NCI-H345 treated with DMSO at 0.1 percent for 48 hours (cell line): ENCODE data around the gene MARK3.
"Not testable (repeated sequence)": the region's sequence is repeated elsewhere in the genome, so short reads cannot be mapped to it uniquely, and the experiment has no call there.

Experiments used
- DNase-seq: peaks from one replicate; lab custom pipeline; 2025; ENCODE audit not compliant: unreplicated experiment; lab: John Stamatoyannopoulos, UW

Gene MARK3

DNA sequence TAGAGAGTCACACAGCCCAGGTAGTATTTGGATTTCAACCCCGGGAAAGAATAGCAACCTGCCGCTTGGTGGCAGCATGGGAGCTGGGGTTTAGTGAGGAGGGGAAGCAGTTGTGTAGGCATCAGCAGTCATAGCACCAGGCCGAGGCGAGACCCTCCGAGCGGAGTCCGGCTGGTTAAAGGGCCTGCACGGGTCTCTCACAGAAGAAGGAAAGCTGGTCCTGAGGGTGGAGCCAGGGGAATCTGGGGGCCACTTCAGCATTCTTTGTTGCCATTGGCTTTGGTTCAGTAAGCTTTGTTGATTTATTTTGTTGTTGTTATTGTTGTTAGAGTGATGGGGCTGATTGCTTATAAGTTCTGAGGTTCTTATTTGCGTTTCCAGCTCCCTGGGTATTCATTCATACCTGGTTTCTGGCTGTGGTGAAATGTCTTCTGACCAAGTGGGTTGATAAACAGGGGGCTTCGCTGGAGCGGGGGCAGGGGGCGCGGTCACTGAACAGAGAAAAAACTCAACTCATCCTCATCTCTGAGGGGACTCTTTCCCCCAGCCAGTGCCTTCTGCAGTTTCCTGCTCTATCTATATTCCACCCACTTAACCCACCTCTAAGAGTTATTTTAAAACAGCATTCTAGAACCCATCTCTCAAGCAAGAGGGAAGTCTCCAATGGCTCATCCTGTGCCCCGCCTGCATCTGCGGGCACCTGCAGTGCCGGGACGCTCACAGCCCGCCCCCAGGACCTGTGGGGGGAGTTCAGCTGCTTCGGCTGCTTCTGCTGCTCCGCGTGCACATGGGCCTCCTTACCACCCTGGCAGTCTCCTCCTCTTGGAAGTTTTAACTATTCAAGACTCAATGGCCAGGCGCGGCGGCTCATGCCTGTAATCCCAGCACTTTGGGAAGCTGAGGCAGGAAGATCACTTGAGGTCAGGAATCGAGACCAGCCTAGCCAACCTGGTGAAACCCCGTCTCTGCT, 125.8 kb downstream of the MARK3 start:
- no peak for DNase-seq

DNA sequence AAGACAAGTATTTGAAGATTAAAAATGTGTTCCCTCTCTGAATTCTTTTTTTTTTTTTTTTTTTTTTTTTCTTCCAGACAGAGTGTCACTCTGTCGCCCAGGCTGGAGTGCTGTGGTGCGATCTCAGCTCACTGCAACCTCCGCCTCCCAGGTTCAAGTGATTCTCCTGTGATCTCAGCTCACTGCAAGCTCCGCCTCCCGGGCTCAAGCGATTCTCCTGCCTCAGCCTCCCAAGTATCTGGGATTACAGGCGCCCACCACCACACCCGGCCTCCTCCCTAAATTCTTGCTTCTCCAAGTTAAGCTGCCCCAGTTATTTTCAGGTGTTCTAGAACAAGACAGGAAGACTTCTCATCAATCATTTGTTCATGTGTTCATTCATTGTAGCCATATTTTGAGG, 127.0 kb downstream of the MARK3 start:
- not testable (repeated sequence) for DNase-seq

DNA sequence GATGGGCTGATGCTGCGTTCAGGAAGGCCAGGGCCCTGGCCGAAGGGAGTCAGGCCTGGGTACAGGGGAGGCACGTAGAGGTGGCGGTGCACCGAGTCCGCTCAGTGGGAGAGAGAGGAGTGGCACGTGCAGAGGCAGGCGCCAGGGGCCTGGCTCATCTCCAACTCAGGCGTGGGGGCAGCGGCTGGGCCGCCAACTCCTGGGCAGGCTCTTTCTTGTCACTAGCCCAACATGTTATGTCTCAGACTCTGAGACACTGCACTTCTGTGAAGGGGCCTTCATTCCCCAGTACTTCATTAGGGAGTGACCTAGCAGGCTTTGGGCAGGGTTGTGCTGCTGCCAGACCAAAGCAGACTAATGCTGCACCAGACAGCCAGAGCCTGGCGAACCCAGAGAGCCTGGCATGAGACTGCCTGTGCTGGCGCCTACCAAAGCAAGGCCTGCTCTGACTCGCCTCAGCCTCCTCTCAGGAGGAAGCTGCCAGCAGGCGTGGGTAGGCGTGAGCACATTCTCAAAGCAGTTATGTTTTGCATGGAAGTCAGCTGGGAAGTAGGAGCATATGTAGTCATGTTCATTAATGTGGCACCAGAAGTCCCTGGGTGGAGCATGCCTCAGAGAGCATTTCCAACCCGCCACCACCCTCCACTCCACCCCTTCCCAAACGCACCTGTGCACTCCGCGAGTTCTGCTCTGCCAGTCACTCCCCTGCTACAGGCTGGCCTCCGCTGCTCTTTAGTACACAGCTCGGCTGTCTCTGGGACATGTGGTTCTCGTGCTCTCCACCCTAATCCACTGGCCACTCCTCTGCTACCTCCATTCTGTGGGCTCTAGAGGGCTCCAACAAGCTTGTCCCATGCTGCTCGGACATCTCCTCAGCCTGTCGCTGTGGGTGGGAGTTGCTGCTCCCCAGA, 127.7 kb downstream of the MARK3 start:
- DNase-seq: peak; percentile 48

DNA sequence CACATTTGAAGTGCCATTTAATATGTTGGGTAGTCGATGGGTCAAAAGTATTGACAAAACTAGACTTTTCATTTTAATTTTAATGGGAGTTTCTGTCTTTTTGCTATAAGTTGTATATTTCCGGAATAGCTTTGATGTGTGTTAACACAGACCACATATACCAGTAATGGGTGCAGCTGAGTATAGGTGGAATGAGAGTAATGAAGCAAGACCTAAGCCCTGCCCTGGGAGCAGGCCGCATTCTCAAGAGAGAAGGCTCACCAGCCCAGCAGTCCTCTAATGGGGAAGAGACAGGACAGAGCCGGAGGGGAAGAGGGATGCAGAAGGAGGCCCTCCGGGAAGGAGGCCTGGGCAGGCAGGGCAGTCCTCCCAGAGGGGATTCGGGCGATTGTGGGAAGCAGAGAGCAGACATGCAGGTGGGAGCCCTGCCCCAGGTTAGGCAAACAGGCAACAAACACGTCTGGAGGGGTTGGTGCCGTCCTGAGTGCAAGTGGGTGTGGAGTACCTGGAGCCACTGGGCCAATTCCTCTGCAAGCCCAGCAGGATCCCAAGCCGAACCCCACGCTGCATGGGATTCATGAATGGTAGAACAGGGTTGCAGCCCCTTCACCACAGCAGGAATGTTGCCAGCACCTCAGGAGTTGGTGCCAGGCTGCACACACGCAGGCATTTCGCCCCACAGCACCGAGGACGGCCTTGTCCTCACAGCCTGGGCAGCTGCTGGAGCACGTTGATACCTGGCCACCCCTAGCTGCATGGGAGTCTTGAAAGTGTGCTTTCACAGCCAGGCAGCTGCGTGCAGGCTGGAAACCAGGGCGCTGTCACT, 129.6 kb downstream of the MARK3 start:
- DNase-seq: no peak

DNA sequence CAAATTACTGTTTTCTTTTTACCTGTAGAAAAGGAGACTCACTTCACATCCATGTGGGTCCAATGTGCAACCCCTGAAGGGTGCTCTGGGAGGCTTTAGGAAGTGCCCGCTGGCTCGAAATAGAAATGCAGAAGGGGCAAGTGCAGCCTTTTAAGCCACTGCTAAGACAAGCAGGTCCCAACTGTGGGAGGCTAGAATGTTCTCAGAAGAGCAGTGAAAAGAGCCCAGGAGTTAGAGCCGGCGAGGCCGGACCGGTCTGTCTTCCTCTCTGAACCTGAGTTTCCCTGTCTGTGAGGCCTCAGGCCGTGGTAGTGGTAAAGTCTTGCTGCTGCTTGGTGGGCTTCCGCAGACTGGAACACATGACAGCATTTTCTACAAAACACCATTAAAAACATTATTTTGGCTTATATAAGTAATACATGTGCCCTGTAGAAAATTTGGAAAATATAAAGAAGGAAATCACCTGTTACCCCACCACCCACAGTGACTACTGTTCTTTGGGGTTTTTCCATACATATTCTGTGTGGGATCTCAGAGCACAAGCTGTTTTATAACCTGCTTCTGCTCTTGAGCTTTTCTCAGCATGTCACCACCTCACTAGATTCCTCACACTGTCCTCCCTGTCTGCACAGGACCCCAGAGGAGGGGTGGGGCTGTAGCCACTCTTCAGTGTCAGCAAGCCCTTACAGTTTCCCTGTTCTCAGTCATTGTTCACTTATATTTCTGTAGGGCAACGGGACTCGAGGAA, 131.4 kb downstream of the MARK3 start:
- DNase-seq: no peak

DNA sequence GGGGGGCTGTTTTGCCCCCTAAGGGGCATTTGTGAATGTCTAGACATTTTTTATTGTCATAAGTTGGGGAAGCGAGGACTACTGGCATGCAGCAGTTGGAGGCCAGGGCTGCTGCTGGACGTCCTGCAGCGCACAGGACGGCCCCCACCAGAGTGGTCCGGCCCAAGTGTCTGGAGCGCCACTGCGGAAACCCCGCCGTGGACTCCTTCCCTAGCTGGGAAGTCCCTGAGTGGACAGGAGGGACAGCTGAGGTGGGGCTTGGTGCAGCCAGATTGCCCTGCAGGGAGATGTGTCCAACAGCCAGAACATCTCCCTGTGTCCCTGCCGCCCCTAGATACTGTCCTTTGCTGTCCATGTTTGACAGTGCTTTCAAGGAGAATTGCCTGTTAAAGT, 132.0 kb downstream of the MARK3 start:
- DNase-seq: no peak

DNA sequence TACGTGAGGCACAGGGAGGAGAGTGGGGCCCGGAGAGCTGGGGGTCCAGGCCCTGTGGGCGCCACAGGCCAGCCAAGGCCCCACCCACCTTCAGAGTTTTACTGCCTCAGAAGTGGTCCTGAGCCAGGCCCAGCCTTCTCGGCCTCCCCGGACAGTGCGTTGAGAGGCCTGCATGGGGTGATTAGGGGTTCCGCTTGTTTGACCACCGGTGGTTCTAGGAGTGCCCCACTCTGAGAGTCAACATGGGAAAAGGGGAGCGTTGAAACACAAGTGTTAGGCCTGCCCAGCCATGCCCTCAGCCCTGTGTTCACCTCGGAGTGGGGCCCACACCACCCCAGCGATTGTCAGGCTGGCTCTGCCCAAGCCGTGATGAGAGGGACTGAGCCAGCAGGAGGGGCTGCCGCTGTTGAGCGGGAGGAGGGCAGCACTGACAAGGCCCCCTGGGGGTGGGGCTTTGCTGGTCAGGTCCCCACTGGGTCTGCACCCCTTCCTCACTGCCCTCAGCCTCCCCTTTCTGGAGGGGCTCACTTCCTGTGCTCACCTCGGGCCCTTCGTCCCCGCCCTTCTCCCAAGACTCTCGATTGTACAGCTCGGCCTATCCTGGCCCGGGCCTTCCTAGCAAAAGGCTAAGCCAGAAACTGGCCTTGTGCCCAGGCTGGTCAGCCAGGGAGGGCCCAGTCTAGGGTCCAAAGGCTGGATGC, 132.7 kb downstream of the MARK3 start:
- DNase-seq: no peak

DNA sequence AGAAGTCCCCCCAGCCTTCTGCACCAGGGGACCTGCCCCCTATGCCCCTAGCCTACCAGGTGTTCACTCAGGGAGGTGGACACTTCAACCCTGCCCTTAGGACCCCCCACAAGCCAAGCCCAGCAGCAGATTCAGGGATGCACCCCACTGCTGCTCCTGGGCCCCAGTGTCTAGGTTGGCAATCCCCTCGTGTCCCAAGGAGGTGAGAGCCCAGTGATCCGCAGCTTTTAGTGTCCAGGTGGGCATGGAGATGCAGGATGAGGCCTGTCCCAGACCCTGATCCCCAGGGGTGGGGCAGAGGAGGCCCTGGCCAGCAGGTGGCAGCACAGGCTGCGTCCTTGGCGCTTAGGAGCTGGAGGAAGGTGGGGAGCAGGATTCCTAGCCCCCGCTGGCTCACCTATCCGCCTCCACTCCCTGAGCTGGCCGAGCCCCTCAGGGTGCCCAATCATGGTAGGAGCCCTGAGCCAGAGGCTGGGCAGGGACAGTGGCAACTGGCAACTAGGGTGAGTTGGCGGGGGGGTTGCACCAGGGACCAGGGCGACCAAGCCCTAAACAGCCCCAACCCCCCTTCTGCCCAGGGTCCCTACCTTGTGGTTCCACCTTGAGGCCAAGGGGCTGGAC, 133.3 kb downstream of the MARK3 start:
- no peak for DNase-seq

DNA sequence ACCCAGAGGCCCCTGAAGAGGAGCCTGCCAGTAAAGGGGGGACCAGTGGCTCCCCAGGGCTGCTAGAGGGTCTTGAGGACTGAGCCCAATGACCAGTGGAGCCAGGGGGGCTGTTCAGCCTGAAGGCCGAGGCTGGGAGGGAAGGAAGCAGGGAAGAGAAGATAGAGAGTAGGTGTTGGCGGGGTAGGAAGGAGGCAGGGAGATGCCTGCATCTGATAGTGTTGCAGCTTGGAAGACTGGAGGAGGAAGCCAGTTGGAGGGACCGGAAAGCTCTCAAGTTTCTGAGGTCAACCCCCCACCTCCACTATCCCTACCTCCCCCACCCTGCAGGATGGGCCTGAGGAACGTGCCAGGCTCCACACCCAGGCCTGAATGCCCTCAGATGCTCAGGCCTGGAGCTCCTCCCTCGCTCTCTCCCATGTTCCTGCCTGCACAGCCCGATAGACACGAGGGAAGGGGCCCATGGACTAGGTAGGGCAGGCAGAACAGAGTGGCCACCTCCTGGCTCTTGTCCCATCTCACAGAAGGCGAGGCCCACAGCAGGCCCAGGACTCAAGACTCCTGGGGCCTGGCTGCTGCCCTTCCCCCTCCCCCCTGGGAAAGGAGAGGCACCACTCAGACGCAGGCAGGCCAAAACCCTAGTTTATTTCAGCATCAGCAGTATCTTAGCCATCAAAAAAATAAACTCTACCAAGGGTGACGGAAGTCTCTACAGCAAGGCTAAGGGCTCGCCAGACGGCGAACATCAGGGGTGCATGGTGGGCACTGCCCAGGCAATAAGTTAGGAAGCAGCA, 134.0 kb downstream of the MARK3 start:
- DNase-seq: no peak

DNA sequence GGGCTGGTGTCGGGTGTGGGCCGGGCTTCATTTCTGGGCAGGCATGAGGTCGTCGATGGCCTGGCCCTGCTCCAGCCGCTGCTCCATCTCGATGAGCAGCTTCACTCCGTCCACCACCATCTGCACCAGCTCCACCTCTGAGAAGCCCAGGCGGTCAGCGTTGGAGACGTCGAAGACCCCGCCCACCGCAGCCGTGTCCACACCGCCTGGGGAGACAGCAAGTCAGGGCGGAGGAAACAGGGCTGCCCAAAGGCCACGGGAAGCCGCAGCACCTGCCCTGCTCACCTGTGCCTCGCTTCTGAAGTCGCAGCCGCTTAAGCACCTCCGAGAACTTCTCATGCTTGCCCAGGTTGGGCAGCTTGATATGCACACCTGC, 134.6 kb downstream of the MARK3 start:
- DNase-seq: no peak

DNA sequence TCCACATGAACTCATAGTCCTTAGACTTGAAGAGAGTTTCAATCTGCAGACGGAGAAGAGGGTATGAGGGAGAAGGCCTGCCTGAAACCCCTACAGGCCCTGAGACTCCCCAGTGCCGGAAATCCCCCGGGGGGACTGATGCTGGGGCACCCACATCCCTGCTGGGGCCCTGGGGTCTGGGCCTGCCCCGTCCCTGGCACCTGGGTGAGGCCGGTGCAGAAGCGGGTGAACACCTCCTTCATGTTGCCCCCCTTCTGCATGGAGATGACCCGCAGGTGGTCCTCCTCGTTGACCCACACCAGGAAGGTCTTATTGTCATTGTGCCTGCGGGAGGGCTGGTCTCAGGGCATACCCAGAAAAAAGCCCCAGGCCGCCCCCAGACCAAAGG, 135.0 kb downstream of the MARK3 start:
- no peak for DNase-seq

DNA sequence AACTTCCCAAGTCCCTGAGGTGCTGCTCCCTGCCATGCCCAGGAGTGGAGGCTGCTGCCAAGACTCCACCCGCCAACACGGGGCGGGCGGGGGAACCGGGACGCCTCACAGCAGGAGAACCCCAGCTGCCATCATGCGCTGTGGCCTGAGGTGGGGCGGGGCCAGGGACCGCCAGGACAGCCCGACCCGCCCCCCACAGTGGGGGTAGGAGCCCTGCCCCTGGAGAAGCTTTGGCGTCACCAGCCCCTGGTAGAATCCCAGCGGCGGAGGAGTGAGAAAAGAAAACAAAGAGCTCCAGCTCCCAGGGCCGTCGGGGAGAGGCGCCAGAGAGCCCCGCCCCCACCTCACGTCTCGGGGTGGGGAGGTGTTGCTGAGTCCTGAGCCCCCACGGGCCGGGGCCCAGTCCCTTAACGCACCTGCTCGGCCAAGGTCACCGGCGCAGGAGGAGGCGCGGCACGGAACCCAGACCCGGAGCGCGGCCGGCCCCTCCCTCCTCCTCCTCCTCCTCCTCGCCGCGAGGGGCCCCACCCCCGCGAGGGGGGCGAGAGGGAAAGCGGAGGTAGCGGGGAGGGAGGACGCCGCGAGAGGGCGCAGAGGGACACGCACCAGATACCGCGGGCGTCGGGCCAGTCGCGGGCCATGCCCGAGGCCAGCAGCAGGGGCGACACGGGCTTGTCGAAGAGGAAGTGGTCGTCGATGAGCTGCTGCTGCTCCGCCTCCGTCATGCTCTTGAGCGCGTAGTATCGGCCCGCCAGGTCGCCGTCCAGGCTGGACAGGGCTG, 135.6 kb downstream of the MARK3 start:
- peak; percentile 62 for DNase-seq

DNA sequence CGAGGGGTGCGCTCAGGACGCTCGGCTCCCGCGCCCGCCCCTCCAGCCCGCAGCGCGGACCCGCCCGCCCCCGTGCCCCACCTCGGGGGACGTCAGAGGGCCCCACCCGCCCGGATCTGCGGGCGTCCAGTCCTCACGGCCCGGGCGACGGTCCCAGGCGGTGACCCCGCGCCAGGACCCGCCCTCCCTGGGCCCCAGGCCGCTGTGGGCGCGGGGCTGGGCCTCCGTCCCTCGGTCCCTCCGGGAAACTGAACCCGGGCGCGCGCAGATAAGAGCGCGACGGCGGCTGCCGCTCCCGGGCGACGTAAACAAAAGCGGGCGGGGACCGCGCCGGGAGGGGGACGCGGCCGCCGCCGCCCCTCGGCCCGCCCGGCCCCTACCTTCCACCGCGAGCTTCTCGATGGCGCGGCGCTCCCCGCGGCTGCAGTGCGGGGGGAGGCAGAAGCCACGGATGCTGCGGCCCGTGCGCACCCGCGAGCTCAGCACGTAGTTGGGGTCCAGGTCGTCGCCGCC, 136.3 kb downstream of the MARK3 start:
- no peak for DNase-seq

DNA sequence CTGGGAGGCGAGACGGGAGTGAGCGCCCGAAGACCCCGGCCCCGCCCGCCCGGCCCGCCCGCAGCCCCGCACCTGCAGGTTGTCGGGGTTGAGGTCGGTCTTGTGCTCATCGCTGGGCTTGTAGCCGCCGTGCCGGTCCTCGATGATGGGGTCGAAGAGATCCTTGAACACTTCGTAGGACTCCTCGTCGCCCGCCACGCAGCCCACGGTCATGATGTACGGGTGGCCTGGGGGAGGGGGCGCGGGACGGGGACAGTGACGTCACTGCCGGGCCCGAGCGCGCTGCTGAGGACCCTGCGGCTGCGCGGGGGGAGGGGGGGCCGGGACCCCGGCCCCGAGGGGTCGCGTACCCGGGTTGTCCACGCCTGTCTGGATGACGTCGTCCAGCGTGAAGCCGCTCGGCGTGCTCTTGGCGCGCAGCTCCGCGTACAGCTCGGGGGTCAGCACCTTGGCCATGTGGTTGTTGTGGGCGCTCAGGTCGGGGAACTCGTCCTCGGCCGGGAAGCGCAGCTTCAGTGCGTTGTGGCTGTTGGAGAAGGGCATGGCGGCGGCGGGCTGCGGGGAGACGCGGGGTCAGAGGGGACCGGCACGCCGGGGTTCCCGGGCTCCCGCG, 136.8 kb downstream of the MARK3 start:
- DNase-seq: no peak

DNA sequence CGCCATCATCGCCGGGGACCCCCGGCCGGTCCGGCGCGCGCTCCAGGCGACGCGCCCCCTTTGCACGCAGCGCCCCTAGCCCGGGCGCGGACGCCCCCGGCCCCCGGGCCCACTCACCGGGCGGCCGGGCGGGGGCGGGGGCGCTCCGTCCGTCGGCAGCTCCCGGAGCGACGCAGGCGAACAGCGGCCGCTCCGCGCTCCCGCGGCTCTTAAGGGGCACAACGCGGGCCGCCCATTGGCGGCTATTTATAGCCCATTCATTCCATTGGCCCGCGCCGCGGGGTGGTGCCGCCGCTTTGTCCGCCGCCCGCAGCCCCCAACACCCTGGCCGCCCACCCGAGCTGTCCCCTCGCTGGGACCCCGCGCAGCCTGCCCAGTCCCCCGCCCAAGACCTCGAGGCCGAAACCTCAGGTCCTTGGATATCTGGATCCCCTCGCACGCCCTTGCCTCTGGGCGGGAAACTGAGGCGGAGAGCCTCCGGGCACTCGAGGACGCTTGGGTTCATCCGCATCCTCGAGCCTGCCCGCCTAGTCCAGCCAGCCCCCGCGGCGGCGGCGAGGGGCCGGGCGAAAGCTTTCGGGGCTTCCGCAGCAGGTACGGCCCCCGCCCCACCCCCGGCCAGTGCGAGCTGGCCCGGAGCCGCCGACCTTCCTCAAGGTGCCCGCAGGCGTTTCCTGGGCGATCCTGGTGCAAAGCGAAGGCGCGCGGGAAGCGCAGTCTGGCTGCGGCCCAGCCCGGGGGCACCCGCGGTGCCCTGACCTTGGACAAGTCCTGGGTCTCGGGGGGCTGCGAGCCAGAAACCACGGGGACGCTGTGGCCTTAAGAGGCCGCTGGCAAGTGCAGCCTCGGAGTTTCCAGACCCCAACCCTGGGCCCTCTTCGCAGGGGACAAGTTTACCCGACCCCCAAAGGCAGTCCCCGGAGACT, 137.7 kb downstream of the MARK3 start, which contains the start of gene CKB:
Gene CKB (minus strand): TSS at position 182 of the 926 bp plus-strand sequence. CDS start 337 bp downstream, outside the sequence.
- DNase-seq: peak; percentile 60

DNA sequence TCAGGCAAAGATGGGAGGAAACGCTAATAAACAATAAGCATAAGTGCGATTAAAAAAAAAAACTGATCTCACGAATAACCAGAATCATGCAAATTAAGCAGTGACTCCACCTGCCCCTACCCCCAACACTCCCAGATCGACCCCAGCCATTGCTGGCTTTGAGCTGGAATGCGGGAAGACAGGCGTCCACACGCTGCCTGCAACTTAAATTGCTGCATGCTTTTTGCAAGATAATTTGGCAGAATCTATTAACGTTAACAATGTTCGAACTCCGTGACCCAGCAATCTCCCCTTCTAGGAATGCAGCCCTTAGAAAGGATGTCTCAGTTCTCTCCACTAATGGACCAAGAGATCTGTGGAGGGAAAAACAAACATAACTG, 138.3 kb downstream of the MARK3 start:
- DNase-seq: no peak
